Liver (tissue), 9 donors: ENCODE measurements around the gene MKRN3. TPM values are rescaled to one million over a fixed set of nuclear protein-coding genes. Genes with fewer than 3 reads are reported as not detected.

Source experiments
- DNase-seq: peaks from one replicate; pipeline ENCODE4 v3.0.0-alpha.2; 2017; ENCODE audit warnings: low spot score
- H3K27ac ChIP-seq, 2 donors: one replicate each; pipeline ENCODE4 v1.7.0; 2013; ENCODE audit warnings: inconsistent platforms in 2 of 2, low read length in 2 of 2, control low read depth in 1 of 2, low read depth in 1 of 2, mild to moderate bottlenecking in 1 of 2
- H3K27me3 ChIP-seq, 4 donors: one replicate each; pipeline versions ENCODE4 v1.6.1 to v1.7.0; 2013; ENCODE audit warnings: low read length in 3 of 4, inconsistent platforms in 1 of 4, mild to moderate bottlenecking in 1 of 4, moderate library complexity in 1 of 4; ENCODE audit not compliant: control insufficient read depth in 4 of 4, insufficient read depth in 4 of 4
- H3K36me3 ChIP-seq, 4 donors: one replicate each; pipeline versions ENCODE4 v1.6.1 to v1.7.0; 2013; ENCODE audit warnings: low read length in 3 of 4, mild to moderate bottlenecking in 3 of 4, low read depth in 1 of 4, moderate library complexity in 1 of 4; ENCODE audit not compliant: control insufficient read depth in 4 of 4, insufficient read depth in 3 of 4
- H3K4me1 ChIP-seq, 4 donors: one replicate each; pipeline versions ENCODE4 v1.6.1 to v1.7.0; 2013; ENCODE audit warnings: low read length in 3 of 4, mild to moderate bottlenecking in 3 of 4, moderate library complexity in 1 of 4; ENCODE audit not compliant: control insufficient read depth in 4 of 4, insufficient read depth in 4 of 4
- H3K4me3 ChIP-seq, 3 donors: one replicate each; pipeline versions ENCODE4 v1.6.1 to v1.7.0; 2013; ENCODE audit warnings: low read length in 3 of 3, control low read depth in 1 of 3, low read depth in 1 of 3, mild to moderate bottlenecking in 1 of 3
- H3K9ac ChIP-seq, 2 donors: one replicate each; pipeline ENCODE4 v1.7.0; 2013; ENCODE audit warnings: low read length in 2 of 2, mild to moderate bottlenecking in 2 of 2, moderate library complexity in 2 of 2, control low read depth in 1 of 2, low read depth in 1 of 2
- H3K9me3 ChIP-seq, 4 donors: one replicate each; pipeline versions ENCODE4 v1.6.1 to v1.7.0; 2013; ENCODE audit warnings: low read length in 3 of 4; ENCODE audit not compliant: control insufficient read depth in 4 of 4
- ATF3 ChIP-seq: IDR thresholded peaks from 2 replicates; pipeline ENCODE4 v1.6.1; 2016; ENCODE audit warnings: antibody characterized with exemption
- CTCF ChIP-seq: fragments of 150-350 bp; IDR thresholded peaks from 2 replicates; pipeline ENCODE4 v1.5.1; 2017; ENCODE audit warnings: improper control_type of control experiment, low read depth, low read length; ENCODE audit not compliant: missing input control
- EGR1 ChIP-seq, 2 donors: IDR thresholded peaks; 2 replicates each; pipeline ENCODE4 v1.6.1; 2016 to 2018; ENCODE audit warnings: antibody characterized with exemption in 2 of 2, low read depth in 2 of 2
- FOXA1 ChIP-seq: IDR thresholded peaks from 2 replicates; pipeline ENCODE4 v1.6.1; 2016; ENCODE audit warnings: antibody characterized with exemption
- FOXA2 ChIP-seq: IDR thresholded peaks from 2 replicates; pipeline ENCODE4 v1.6.1; 2016; ENCODE audit warnings: antibody characterized with exemption
- GABPA ChIP-seq, 2 donors: IDR thresholded peaks in 1 of 2; conservative IDR thresholded peaks in 1 of 2; 2 replicates each; pipeline ENCODE4 v1.6.1; 2016; ENCODE audit warnings: antibody characterized with exemption in 2 of 2, mild to moderate bottlenecking in 1 of 2, moderate library complexity in 1 of 2
- HNF4A ChIP-seq, 2 donors: conservative IDR thresholded peaks; 2 replicates each; pipeline ENCODE4 v1.6.1; 2016; ENCODE audit warnings: antibody characterized with exemption in 2 of 2, mild to moderate bottlenecking in 2 of 2
- JUND ChIP-seq, 2 donors: IDR thresholded peaks; 2 replicates each; pipeline ENCODE4 v1.6.1; 2016; ENCODE audit warnings: antibody characterized with exemption in 2 of 2
- MAX ChIP-seq: IDR thresholded peaks from 2 replicates; pipeline ENCODE4 v1.6.1; 2016; ENCODE audit warnings: antibody characterized with exemption
- NR2F2 ChIP-seq: IDR thresholded peaks from 2 replicates; pipeline ENCODE4 v1.6.1; 2016; ENCODE audit warnings: antibody characterized with exemption
- RAD21 ChIP-seq, 2 donors: IDR thresholded peaks; 2 replicates each; pipeline ENCODE4 v1.6.1; 2016; ENCODE audit warnings: antibody characterized with exemption in 2 of 2, mild to moderate bottlenecking in 2 of 2
- REST ChIP-seq: IDR thresholded peaks from 2 replicates; pipeline ENCODE4 v1.6.1; 2016; ENCODE audit warnings: antibody characterized with exemption, mild to moderate bottlenecking
- RXRA ChIP-seq, 2 donors: IDR thresholded peaks; 2 replicates each; pipeline ENCODE4 v1.6.1; 2017 to 2018; ENCODE audit warnings: antibody characterized with exemption in 2 of 2, mild to moderate bottlenecking in 1 of 2
- SP1 ChIP-seq: IDR thresholded peaks from 2 replicates; pipeline ENCODE4 v1.6.1; 2018; ENCODE audit warnings: antibody characterized with exemption, mild to moderate bottlenecking
- TAF1 ChIP-seq: conservative IDR thresholded peaks from 2 replicates; pipeline ENCODE4 v1.6.1; 2016; ENCODE audit warnings: antibody characterized with exemption, mild to moderate bottlenecking
- YY1 ChIP-seq: IDR thresholded peaks from 2 replicates; pipeline ENCODE4 v1.6.1; 2016; ENCODE audit warnings: antibody characterized with exemption, mild to moderate bottlenecking
- ZBTB33 ChIP-seq: IDR thresholded peaks from 2 replicates; pipeline ENCODE4 v1.6.1; 2016; ENCODE audit warnings: antibody characterized with exemption
- WGBS: extraction: QIAGEN DNeasy Blood & Tissue Kit; methylation state at CpG from one replicate; pipeline ENCODE4 v1.1.7; 2013; 5-methylcytosine and 5-hydroxymethylcytosine counted together
- polyA plus RNA-seq, 2 donors: library from polyadenylated mRNA; stranded (reverse) in 1 of 2; unstranded in 1 of 2; fragments of 200-250 nt in 1 of 2; fragments of >200 nt in 1 of 2; fragmentation: Nextera tagmentation in 1 of 2; extraction: Ambion mirVana in 1 of 2; gene quantifications; one replicate each; pipeline versions ENCODE4 v1.2.1 to v1.2.3, GENCODE V29; 2013 to 2015
- total RNA-seq, 2 donors: library from RNA; depleted of rRNA; stranded (reverse); fragments of >200 nt; gene quantifications; one replicate each; pipeline ENCODE4 v1.2.3, GENCODE V29; 2014
- donor health status: healthy.
- donor health status: healthy.
- donor health status: healthy.
- donor health status: healthy.
- donor health status: healthy.

Gene MKRN3
- total and polyA plus RNA-seq, 4 donors, result 0.59 TPM; not detected in 3

GRCh38 chr15:23567921-23568320 lies 2.4 kb downstream of the MKRN3 start:
- no peaks in the 10 kb centered on the region for H3K4me1 ChIP-seq
- no peaks in the 10 kb centered on the region for H3K36me3 ChIP-seq
- H3K9ac ChIP-seq, result no peak overlapping the region
- peaks cover 0 to 5% (median 2%) of the 10 kb centered on the region in 4 donors for H3K9me3 ChIP-seq
- H3K27ac ChIP-seq, result no peak overlapping the region
- DNase-seq, result no peak
- TF ChIP-seq HNF4A (conservative IDR thresholded peaks at IDR 0.05), result no peak
- TF ChIP-seq YY1, result no peak
- no peak for TF ChIP-seq MAX
- no peak for TF ChIP-seq JUND (IDR thresholded peaks at IDR 0.05)
- TF ChIP-seq ZBTB33, result no peak
- TF ChIP-seq NR2F2, result no peak
- TF ChIP-seq CTCF, result no peak
- TF ChIP-seq SP1, result no peak
- no peak for TF ChIP-seq FOXA1
- TF ChIP-seq TAF1, result no peak
- TF ChIP-seq RAD21 (IDR thresholded peaks at IDR 0.05), result no peak
- no peak for TF ChIP-seq GABPA (IDR thresholded peaks at IDR 0.05 in 1 of 2, conservative IDR thresholded peaks at IDR 0.05 in 1 of 2)
- TF ChIP-seq RXRA (IDR thresholded peaks at IDR 0.05), result no peak
- no peak for TF ChIP-seq EGR1 (IDR thresholded peaks at IDR 0.05; ENCODE audit: low read depth in 2 of 2)
- no peak for TF ChIP-seq FOXA2
- TF ChIP-seq ATF3, result no peak
- no peak for TF ChIP-seq REST
- H3K27me3 ChIP-seq, result peaks cover 0 to 6% (median 0%) of the 10 kb centered on the region in 4 donors
- H3K4me3 ChIP-seq, result no peak overlapping the region
- 77% methylated on average over 1 of the region's 1 CpG for WGBS
